Liver (tissue), 9 donors: ENCODE measurements around the gene ENDOG. TPM values are rescaled to one million over a fixed set of nuclear protein-coding genes. Genes with fewer than 3 reads are reported as not detected.

Source experiments
- DNase-seq: peaks from one replicate; pipeline ENCODE4 v3.0.0-alpha.2; 2017; ENCODE audit warnings: low spot score
- H3K27ac ChIP-seq, 2 donors: one replicate each; pipeline ENCODE4 v1.7.0; 2013; ENCODE audit warnings: inconsistent platforms in 2 of 2, low read length in 2 of 2, control low read depth in 1 of 2, low read depth in 1 of 2, mild to moderate bottlenecking in 1 of 2
- H3K27me3 ChIP-seq, 4 donors: one replicate each; pipeline versions ENCODE4 v1.6.1 to v1.7.0; 2013; ENCODE audit warnings: low read length in 3 of 4, inconsistent platforms in 1 of 4, mild to moderate bottlenecking in 1 of 4, moderate library complexity in 1 of 4; ENCODE audit not compliant: control insufficient read depth in 4 of 4, insufficient read depth in 4 of 4
- H3K36me3 ChIP-seq, 4 donors: one replicate each; pipeline versions ENCODE4 v1.6.1 to v1.7.0; 2013; ENCODE audit warnings: low read length in 3 of 4, mild to moderate bottlenecking in 3 of 4, low read depth in 1 of 4, moderate library complexity in 1 of 4; ENCODE audit not compliant: control insufficient read depth in 4 of 4, insufficient read depth in 3 of 4
- H3K4me1 ChIP-seq, 4 donors: one replicate each; pipeline versions ENCODE4 v1.6.1 to v1.7.0; 2013; ENCODE audit warnings: low read length in 3 of 4, mild to moderate bottlenecking in 3 of 4, moderate library complexity in 1 of 4; ENCODE audit not compliant: control insufficient read depth in 4 of 4, insufficient read depth in 4 of 4
- H3K4me3 ChIP-seq, 3 donors: one replicate each; pipeline versions ENCODE4 v1.6.1 to v1.7.0; 2013; ENCODE audit warnings: low read length in 3 of 3, control low read depth in 1 of 3, low read depth in 1 of 3, mild to moderate bottlenecking in 1 of 3
- H3K9ac ChIP-seq, 2 donors: one replicate each; pipeline ENCODE4 v1.7.0; 2013; ENCODE audit warnings: low read length in 2 of 2, mild to moderate bottlenecking in 2 of 2, moderate library complexity in 2 of 2, control low read depth in 1 of 2, low read depth in 1 of 2
- H3K9me3 ChIP-seq, 4 donors: one replicate each; pipeline versions ENCODE4 v1.6.1 to v1.7.0; 2013; ENCODE audit warnings: low read length in 3 of 4; ENCODE audit not compliant: control insufficient read depth in 4 of 4
- ATF3 ChIP-seq: IDR thresholded peaks from 2 replicates; pipeline ENCODE4 v1.6.1; 2016; ENCODE audit warnings: antibody characterized with exemption
- CTCF ChIP-seq: fragments of 150-350 bp; IDR thresholded peaks from 2 replicates; pipeline ENCODE4 v1.5.1; 2017; ENCODE audit warnings: improper control_type of control experiment, low read depth, low read length; ENCODE audit not compliant: missing input control
- EGR1 ChIP-seq, 2 donors: IDR thresholded peaks; 2 replicates each; pipeline ENCODE4 v1.6.1; 2016 to 2018; ENCODE audit warnings: antibody characterized with exemption in 2 of 2, low read depth in 2 of 2
- FOXA1 ChIP-seq: IDR thresholded peaks from 2 replicates; pipeline ENCODE4 v1.6.1; 2016; ENCODE audit warnings: antibody characterized with exemption
- FOXA2 ChIP-seq: IDR thresholded peaks from 2 replicates; pipeline ENCODE4 v1.6.1; 2016; ENCODE audit warnings: antibody characterized with exemption
- GABPA ChIP-seq, 2 donors: IDR thresholded peaks in 1 of 2; conservative IDR thresholded peaks in 1 of 2; 2 replicates each; pipeline ENCODE4 v1.6.1; 2016; ENCODE audit warnings: antibody characterized with exemption in 2 of 2, mild to moderate bottlenecking in 1 of 2, moderate library complexity in 1 of 2
- HNF4A ChIP-seq, 2 donors: conservative IDR thresholded peaks; 2 replicates each; pipeline ENCODE4 v1.6.1; 2016; ENCODE audit warnings: antibody characterized with exemption in 2 of 2, mild to moderate bottlenecking in 2 of 2
- HNF4G ChIP-seq: IDR thresholded peaks from 2 replicates; pipeline ENCODE4 v1.6.1; 2016; ENCODE audit warnings: antibody characterized with exemption
- JUND ChIP-seq, 2 donors: IDR thresholded peaks; 2 replicates each; pipeline ENCODE4 v1.6.1; 2016; ENCODE audit warnings: antibody characterized with exemption in 2 of 2
- MAX ChIP-seq: IDR thresholded peaks from 2 replicates; pipeline ENCODE4 v1.6.1; 2016; ENCODE audit warnings: antibody characterized with exemption
- NR2F2 ChIP-seq: IDR thresholded peaks from 2 replicates; pipeline ENCODE4 v1.6.1; 2016; ENCODE audit warnings: antibody characterized with exemption
- RAD21 ChIP-seq, 2 donors: IDR thresholded peaks; 2 replicates each; pipeline ENCODE4 v1.6.1; 2016; ENCODE audit warnings: antibody characterized with exemption in 2 of 2, mild to moderate bottlenecking in 2 of 2
- REST ChIP-seq: IDR thresholded peaks from 2 replicates; pipeline ENCODE4 v1.6.1; 2016; ENCODE audit warnings: antibody characterized with exemption, mild to moderate bottlenecking
- RXRA ChIP-seq, 2 donors: IDR thresholded peaks; 2 replicates each; pipeline ENCODE4 v1.6.1; 2017 to 2018; ENCODE audit warnings: antibody characterized with exemption in 2 of 2, mild to moderate bottlenecking in 1 of 2
- SP1 ChIP-seq: IDR thresholded peaks from 2 replicates; pipeline ENCODE4 v1.6.1; 2018; ENCODE audit warnings: antibody characterized with exemption, mild to moderate bottlenecking
- TAF1 ChIP-seq: conservative IDR thresholded peaks from 2 replicates; pipeline ENCODE4 v1.6.1; 2016; ENCODE audit warnings: antibody characterized with exemption, mild to moderate bottlenecking
- YY1 ChIP-seq: IDR thresholded peaks from 2 replicates; pipeline ENCODE4 v1.6.1; 2016; ENCODE audit warnings: antibody characterized with exemption, mild to moderate bottlenecking
- WGBS: extraction: QIAGEN DNeasy Blood & Tissue Kit; methylation state at CpG from one replicate; pipeline ENCODE4 v1.1.7; 2013; 5-methylcytosine and 5-hydroxymethylcytosine counted together
- polyA plus RNA-seq, 2 donors: library from polyadenylated mRNA; stranded (reverse) in 1 of 2; unstranded in 1 of 2; fragments of 200-250 nt in 1 of 2; fragments of >200 nt in 1 of 2; fragmentation: Nextera tagmentation in 1 of 2; extraction: Ambion mirVana in 1 of 2; gene quantifications; one replicate each; pipeline versions ENCODE4 v1.2.1 to v1.2.3, GENCODE V29; 2013 to 2015
- total RNA-seq, 2 donors: library from RNA; depleted of rRNA; stranded (reverse); fragments of >200 nt; gene quantifications; one replicate each; pipeline ENCODE4 v1.2.3, GENCODE V29; 2014
- TF ChIP-seq, protein P1 (sequence below): IDR thresholded peaks from 2 replicates; pipeline ENCODE4 v1.6.1; 2016; ENCODE audit warnings: antibody characterized with exemption
- donor health status: healthy.
- donor health status: healthy.
- donor health status: healthy.
- donor health status: healthy.
- donor health status: healthy.

The ENDOG gene
- total and polyA plus RNA-seq, 4 donors: 11.3 to 25.0 (median 15.0) TPM

DNA sequence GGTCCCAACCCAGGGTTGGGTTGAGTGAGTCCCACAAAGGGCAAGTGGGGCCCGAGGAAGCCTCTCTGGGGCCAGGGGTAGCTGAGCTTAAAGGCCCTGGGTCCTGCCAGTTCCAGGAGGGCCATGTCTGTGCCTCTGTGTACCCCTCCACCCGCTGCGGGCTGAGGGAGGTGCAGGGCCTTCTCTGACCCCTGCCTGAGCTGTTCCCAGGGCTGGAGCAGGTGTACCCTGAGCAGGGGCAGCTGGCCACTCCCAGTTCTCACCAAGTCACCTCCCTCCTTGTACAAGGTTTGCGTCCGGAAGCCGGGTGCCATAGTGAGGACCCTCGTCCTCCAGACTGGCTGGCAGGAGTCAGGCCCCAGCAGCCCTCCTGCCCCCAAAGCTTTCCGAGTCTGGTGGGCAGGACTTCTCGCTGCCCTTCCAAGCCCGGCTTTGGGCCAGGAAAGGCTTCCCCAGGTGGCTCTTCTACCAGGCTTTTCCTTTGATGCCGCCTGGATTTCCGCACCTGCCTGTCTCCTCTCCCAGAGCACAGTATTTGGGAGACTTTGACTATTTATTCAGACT is 9.2 kb upstream of the ENDOG start:
- no peak overlapping the region for H3K9ac ChIP-seq
- H3K4me3 ChIP-seq: no peak overlapping the region
- peaks cover 19 to 38% (median 21%) of the 10 kb centered on the region in 4 donors for H3K36me3 ChIP-seq
- no peak for DNase-seq
- H3K27ac ChIP-seq: no peak overlapping the region
- H3K4me1 ChIP-seq: no peaks in the 10 kb centered on the region
- H3K9me3 ChIP-seq: no peaks in the 10 kb centered on the region
- H3K27me3 ChIP-seq: no peaks in the 10 kb centered on the region
- 97% methylated on average over 12 of the region's 12 CpGs for WGBS
- TF ChIP-seq TAF1 (no peak), MAX (no peak), FOXA1 (no peak), EGR1 (IDR thresholded peaks at IDR 0.05; ENCODE audit: low read depth in 2 of 2) (no peak), RAD21 (IDR thresholded peaks at IDR 0.05) (no peak), REST (no peak), HNF4A (conservative IDR thresholded peaks at IDR 0.05) (no peak), JUND (IDR thresholded peaks at IDR 0.05) (no peak), NR2F2 (no peak), SP1 (no peak), YY1 (no peak), HNF4G (no peak)
- TF ChIP-seq, protein P1, sequence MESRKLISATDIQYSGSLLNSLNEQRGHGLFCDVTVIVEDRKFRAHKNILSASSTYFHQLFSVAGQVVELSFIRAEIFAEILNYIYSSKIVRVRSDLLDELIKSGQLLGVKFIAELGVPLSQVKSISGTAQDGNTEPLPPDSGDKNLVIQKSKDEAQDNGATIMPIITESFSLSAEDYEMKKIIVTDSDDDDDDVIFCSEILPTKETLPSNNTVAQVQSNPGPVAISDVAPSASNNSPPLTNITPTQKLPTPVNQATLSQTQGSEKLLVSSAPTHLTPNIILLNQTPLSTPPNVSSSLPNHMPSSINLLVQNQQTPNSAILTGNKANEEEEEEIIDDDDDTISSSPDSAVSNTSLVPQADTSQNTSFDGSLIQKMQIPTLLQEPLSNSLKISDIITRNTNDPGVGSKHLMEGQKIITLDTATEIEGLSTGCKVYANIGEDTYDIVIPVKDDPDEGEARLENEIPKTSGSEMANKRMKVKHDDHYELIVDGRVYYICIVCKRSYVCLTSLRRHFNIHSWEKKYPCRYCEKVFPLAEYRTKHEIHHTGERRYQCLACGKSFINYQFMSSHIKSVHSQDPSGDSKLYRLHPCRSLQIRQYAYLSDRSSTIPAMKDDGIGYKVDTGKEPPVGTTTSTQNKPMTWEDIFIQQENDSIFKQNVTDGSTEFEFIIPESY: no peak

GRCh38 chr9:128809831-128810230 is 8.5 kb upstream of the ENDOG start:
- no peaks in the 10 kb centered on the region for H3K27me3 ChIP-seq
- no peaks in the 10 kb centered on the region for H3K9me3 ChIP-seq
- no peak overlapping the region for H3K4me3 ChIP-seq
- H3K9ac ChIP-seq: no peak overlapping the region
- no peaks in the 10 kb centered on the region for H3K4me1 ChIP-seq
- peaks cover 17 to 36% (median 20%) of the 10 kb centered on the region in 4 donors for H3K36me3 ChIP-seq
- H3K27ac ChIP-seq: no peak overlapping the region
- no peak for DNase-seq
- 80% methylated on average over 2 of the region's 2 CpGs for WGBS
- no peak for TF ChIP-seq CTCF
- TF ChIP-seq FOXA1: no peak
- TF ChIP-seq GABPA (IDR thresholded peaks at IDR 0.05 in 1 of 2, conservative IDR thresholded peaks at IDR 0.05 in 1 of 2): no peak
- no peak for TF ChIP-seq RAD21 (IDR thresholded peaks at IDR 0.05)
- no peak for TF ChIP-seq SP1
- no peak for TF ChIP-seq JUND (IDR thresholded peaks at IDR 0.05)
- no peak for TF ChIP-seq HNF4A (conservative IDR thresholded peaks at IDR 0.05)
- no peak for TF ChIP-seq REST
- TF ChIP-seq, protein P1: no peak
- no peak for TF ChIP-seq NR2F2
- TF ChIP-seq TAF1: no peak
- no peak for TF ChIP-seq FOXA2
- no peak for TF ChIP-seq RXRA (IDR thresholded peaks at IDR 0.05)
- TF ChIP-seq ATF3: no peak
- no peak for TF ChIP-seq HNF4G
- no peak for TF ChIP-seq EGR1 (IDR thresholded peaks at IDR 0.05; ENCODE audit: low read depth in 2 of 2)
